Fibroblast of skin of left quadriceps (primary cell): Measurements from ENCODE around the gene EPB41L2.
"Not testable (repeated sequence)": the region's sequence is repeated elsewhere in the genome, so short reads cannot be mapped to it uniquely, and the experiment has no call there.

Experiments
- DNase-seq, 2 experiments: peaks; one replicate each; pipeline ENCODE4 v3.0.0-alpha.2; 2013; ENCODE audit warnings: low read depth in 2 of 2

Gene EPB41L2

GRCh38 chr6:130945401-130945919, 117.6 kb downstream of the EPB41L2 start:
- no peak for DNase-seq

DNA sequence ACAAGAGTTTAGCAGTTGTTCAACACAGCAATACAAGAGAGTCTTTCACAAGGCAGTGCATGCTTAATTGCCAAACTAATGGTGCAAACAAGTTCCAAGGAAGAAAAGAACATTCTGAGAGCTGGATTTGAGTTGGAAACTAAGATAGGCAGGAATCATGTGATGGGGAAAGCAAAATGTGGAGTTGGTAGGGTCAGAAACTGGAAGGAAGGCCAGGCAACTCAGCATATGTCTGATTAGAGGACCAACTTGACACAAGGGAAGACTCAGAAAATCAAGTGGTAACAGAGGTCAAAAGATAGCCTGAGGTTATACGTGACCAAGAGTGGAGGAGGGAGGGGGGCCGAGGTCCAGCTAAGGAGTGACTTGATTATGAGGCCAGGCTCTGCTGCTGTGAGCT, 118.6 kb downstream of the EPB41L2 start:
- DNase-seq: no peak

DNA sequence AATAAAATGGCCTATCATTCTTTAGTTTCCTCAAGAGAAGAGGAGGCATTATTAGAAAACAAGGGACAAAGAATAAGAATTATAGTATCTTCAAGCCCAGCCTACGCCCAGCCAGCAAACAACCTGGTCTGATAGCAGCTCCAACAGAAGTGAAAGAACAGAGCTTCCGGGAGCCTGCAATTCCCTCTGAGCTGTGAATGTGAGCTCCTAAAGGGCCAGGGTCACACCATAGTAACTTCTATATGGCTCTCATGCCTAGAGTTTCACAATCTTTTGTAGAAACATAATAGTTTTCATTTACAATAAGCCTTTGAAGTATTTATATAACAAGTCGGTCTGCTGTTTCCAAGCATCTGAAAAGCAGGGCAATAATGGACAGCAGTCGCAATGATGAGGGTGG, 119.3 kb downstream of the EPB41L2 start:
- DNase-seq: no peak

DNA sequence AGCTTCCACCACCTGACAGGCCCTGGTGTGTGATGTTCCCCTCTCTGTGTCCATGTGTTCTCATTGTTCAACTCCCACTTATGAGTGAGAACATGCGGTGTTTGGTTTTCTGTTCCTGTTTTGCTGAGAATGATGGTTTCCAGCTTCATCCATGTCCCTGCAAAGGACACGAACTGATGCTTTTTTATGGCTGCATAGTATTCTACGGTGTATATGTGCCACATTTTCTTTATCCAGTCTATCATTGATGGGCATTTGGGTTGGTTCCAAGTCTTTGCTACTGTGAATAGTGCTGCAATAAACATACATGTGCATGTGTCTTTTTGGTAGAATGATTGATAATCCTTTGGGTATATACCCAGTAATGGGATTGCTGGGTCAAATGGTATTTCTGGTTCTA, 120.3 kb downstream of the EPB41L2 start:
- DNase-seq: not testable (repeated sequence)

GRCh38 chr6:130937942-130938604, 125.0 kb downstream of the EPB41L2 start:
- peak in 1 of 2 experiments; percentile 14 for DNase-seq

DNA sequence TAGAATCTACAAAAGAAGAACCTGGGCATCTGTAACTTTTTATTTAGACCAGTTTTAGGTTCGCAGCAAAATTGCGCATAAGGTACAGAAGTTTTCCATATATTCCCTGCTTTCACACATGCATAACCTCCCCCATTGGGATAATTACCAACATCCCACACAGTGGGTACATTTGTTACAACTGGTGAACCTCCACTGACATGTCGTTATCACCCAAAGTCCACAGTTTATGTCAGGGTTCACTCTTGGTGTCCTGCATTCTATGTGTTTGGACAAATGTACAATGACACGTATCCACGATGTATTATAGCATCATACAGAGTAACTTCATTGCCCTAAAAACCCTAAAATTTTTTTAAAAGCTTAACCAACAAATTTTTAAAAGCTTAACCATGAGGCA, 126.1 kb downstream of the EPB41L2 start:
- no peak for DNase-seq

DNA sequence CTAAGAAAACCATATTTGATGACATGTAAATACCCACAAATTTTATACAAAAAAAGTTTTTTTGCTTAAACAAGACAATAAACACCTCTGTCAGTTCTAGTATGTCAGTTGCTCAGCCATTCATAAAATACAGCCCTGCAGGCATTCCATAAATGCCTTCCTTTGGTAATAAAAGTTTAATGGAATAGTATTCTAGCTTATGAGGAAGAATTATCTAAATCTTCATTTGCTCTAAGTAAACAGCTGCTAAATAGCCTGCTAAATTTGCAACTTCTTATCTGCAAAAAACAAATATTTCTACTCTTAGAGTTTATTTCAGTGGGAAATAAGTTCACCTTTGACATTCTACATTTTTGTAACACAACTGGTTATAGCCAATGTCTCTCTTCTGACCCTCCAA, 127.1 kb downstream of the EPB41L2 start:
- no peak for DNase-seq

- DNase-seq: peak in 1 of 2 experiments; percentile 39
These were observed 128.0 kb downstream of the EPB41L2 start for GRCh38 chr6:130934848-130935585.

DNA sequence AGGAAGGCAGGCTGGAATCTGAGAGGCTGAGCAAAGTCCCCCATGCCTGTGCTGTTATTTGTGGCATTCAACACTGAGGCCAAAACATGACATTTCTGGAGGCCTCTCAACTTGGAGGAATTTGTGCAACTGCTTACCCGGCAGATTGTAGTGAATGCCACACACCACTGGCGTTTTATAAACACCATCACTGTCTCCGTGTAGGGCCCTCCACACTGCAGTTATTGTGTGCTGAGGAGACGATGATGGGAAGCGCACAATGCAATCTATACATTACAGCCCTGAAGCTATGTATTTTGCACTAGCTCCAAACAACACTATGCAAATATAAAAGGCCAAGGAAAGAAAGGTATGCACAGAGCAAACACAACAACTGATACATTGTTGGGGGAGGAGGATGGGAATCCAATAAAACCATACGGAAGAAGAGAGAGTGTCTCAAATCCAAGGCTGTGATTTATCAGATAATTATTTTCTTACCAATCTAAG, 129.3 kb downstream of the EPB41L2 start:
- peak in 1 of 2 experiments; percentile 26 for DNase-seq

GRCh38 chr6:130932921-130933320, 130.1 kb downstream of the EPB41L2 start:
- no peak for DNase-seq

- DNase-seq: no peak
These were observed 130.6 kb downstream of the EPB41L2 start for GRCh38 chr6:130932438-130932837.

- no peak for DNase-seq
These were observed 131.4 kb downstream of the EPB41L2 start for GRCh38 chr6:130931683-130932082.

DNA sequence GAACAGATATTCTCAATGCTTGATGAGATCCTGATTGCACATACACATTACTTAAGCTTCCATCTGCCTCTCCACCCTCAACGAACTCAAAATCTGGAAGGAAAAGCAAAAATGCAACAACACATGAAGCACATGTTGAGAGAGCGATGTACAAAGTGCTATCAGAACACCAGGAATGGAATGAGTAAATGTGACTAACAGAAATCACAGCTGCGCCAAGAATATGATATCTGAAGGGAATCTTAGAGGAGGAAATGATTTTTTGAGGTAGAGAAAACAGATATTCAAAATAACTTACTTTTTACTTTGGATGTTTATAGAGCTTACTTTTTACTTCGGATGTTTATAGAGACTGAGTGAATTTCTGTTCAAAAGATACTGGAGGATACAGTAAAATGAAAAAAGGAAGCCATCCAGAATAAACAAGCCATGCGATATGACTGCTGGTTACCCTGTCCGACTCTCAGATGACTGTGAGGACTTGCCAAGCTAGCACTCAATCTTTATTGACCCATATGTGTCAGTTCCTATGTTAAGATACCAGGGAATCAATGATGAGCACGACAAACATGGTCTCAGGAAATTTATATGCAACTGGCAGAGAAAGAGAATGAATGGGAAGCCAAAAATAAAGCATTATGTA, 133.9 kb downstream of the EPB41L2 start:
- peak; percentile 67 to 70 for DNase-seq

DNA sequence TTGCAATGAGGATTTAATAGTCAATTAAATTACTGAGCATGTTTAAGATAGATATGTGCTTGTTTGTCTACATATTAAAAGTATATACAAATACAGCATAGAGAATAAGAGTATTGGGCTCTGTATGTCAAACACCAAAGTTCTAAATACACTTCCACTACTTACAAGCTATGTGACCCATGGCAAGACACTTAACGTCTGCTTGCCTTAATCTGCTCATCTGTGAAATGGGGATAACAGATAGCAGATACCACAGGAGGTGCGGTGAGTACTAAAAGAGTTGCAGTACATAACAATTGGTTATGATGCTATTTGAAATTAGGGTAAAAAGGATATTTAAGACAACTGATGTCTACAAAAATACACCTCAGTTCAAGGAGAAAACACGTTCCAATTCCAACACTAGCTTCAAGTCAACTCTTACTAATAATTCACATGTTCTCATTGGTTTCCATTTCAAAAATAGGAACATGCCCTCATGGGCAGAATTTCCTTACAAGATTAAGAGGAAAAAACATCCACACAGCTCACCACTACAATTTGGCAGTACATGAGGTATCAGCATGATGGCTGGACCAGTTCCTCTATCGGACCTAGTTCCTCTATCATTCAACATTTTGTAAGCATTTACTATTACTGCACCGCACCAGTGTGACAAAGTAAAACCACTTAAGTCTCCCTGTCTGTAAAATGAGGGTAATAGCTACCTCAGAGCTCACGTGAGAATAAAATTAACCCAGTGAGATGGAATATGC, 134.7 kb downstream of the EPB41L2 start:
- no peak for DNase-seq

DNA sequence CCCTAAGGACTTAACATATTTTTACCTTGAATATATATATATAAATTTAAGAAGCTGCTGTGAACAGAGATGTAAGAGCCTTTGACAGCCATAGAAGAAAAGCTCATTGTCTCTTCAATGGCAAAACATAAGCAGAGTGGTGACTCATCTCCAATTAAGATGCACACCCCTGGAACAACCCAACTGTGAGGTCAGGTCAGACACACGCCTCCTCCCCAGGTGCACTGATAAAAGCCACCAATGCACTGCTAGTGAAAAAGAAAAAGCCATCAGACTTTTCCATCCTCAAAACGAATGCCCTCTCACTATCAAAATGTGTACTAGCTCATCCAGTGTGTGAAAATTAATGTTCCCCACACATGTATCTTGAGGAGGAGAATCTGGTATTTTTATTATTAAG, 135.7 kb downstream of the EPB41L2 start:
- DNase-seq: no peak

DNA sequence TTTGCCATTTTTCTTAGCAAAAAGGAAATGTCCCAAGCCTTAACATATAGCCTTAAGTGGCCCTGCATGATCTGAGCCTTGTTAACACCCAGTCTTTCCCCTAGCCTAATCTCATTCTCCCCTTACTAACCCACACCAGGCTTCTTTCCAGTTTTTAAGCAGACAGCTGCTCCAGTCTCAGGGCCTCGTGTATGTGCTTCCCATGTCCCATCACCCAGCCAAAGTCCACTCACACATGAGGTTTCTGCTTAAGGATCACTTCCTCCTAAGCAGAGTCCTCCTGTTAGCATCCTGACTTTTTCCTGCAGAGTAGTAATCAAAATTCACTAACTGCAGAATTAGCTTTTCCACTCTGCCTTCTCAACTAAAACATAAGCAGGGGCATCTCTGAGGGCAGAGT, 139.7 kb downstream of the EPB41L2 start:
- DNase-seq: no peak

- no peak for DNase-seq
These were observed 140.1 kb downstream of the EPB41L2 start for GRCh38 chr6:130922922-130923321.

- no peak for DNase-seq
These were observed 142.1 kb downstream of the EPB41L2 start for GRCh38 chr6:130920969-130921368.

GRCh38 chr6:130918171-130918570, 144.9 kb downstream of the EPB41L2 start:
- DNase-seq: no peak

- DNase-seq: not testable (repeated sequence)
These were observed 147.4 kb downstream of the EPB41L2 start for GRCh38 chr6:130915606-130916005.

- DNase-seq: no peak
These were observed 149.9 kb downstream of the EPB41L2 start for GRCh38 chr6:130913120-130913519.

- DNase-seq: no peak
These were observed 150.6 kb downstream of the EPB41L2 start for GRCh38 chr6:130912434-130912833.
